Activated CD8-positive, alpha-beta T cell treated with anti-CD3 and anti-CD28 coated beads for 36 hours (primary cell): Measurements from ENCODE around the gene C2orf76. TPM values are rescaled to one million over a fixed set of nuclear protein-coding genes. Genes with fewer than 3 reads are reported as not detected.

ENCODE experiments used
- ATAC-seq: fragments of 200-7000 bp; cut with Tn5 transposase; one replicate; pipeline ENCODE4 v1.10.0; 2021; ENCODE audit warnings: mild to moderate bottlenecking, moderate library complexity
- CTCF ChIA-PET: fragments of 350-600 bp; sonication (Branson Sonifier 250); formaldehyde crosslinking; loops from one replicate; lab custom pipeline; 2021; ENCODE audit warnings: antibody characterized with exemption; lab: Charles Lee
- POLR2A ChIA-PET: fragments of 350-600 bp; sonication (Branson Sonifier 250); formaldehyde crosslinking; loops from one replicate; lab custom pipeline; 2021; ENCODE audit warnings: antibody characterized with exemption; lab: Charles Lee
- DNase-seq: peaks from one replicate; pipeline ENCODE4 v3.0.0-alpha.2; 2020
- H3K27ac Mint-ChIP-seq: one replicate; pipeline ENCODE4 v1.8.0; 2021; ENCODE audit warnings: mild to moderate bottlenecking, mixed read lengths
- H3K27me3 Mint-ChIP-seq: one replicate; pipeline ENCODE4 v1.8.0; 2021; ENCODE audit warnings: mixed read lengths
- H3K36me3 Mint-ChIP-seq: one replicate; pipeline ENCODE4 v1.8.0; 2021; ENCODE audit warnings: low read depth, mixed read lengths
- H3K4me1 Mint-ChIP-seq: one replicate; pipeline ENCODE4 v1.8.0; 2021; ENCODE audit warnings: low read depth, mixed read lengths
- H3K4me3 Mint-ChIP-seq: one replicate; pipeline ENCODE4 v1.8.0; 2021; ENCODE audit warnings: mild to moderate bottlenecking, moderate library complexity, mixed read lengths
- H3K9me3 Mint-ChIP-seq: one replicate; pipeline ENCODE4 v1.8.0; 2021; ENCODE audit warnings: mixed read lengths
- CTCF ChIP-seq: fragments of 200-600 bp; IDR thresholded peaks from one replicate; pipeline ENCODE4 v1.8.0; 2022; ENCODE audit warnings: antibody characterized with exemption, mild to moderate bottlenecking
- intact Hi-C: fragments of 100-400 bp; cut with micrococcal nuclease; formaldehyde crosslinking; loops from one replicate; pipeline ENCODE4 v1.10.0; 2022
- total RNA-seq, 2 experiments: library from RNA; stranded (reverse); gene quantifications; one replicate each; pipeline ENCODE4 v1.2.3, GENCODE V29; 2021

The C2orf76 gene
- total RNA-seq, 2 experiments from 2014 or later, result 9.6 to 11.5 TPM

- H3K27me3 Mint-ChIP-seq, result no peaks in the 10 kb centered on the region
- peaks cover 4% of the 10 kb centered on the region for H3K36me3 Mint-ChIP-seq
- DNase-seq (no peak), ATAC-seq (no peak)
- CTCF ChIA-PET, result no interaction called here
- peaks cover 18% of the 10 kb centered on the region for H3K4me1 Mint-ChIP-seq
- H3K9me3 Mint-ChIP-seq, result no peaks in the 10 kb centered on the region
- TF ChIP-seq CTCF, result no peak
- no peak overlapping the region for H3K4me3 Mint-ChIP-seq
- intact Hi-C loops, result no loop called here
- peak overlapping the region; percentile 6 for H3K27ac Mint-ChIP-seq
- POLR2A ChIA-PET, result no interaction called here
These were observed 28.4 kb downstream of the C2orf76 start for GRCh38 chr2:119338272-119338671.

GRCh38 chr2:119337749-119338148 is 28.9 kb downstream of the C2orf76 start:
- H3K27me3 Mint-ChIP-seq, result no peaks in the 10 kb centered on the region
- DNase-seq (no peak), ATAC-seq (no peak)
- H3K36me3 Mint-ChIP-seq, result peaks cover 4% of the 10 kb centered on the region
- ChIA-PET CTCF (no interaction called here), POLR2A (no interaction called here)
- peaks cover 18% of the 10 kb centered on the region for H3K4me1 Mint-ChIP-seq
- intact Hi-C loops, result no loop called here
- TF ChIP-seq CTCF, result no peak
- no peak overlapping the region for H3K4me3 Mint-ChIP-seq
- H3K9me3 Mint-ChIP-seq, result no peaks in the 10 kb centered on the region
- H3K27ac Mint-ChIP-seq, result no peak overlapping the region

- intact Hi-C loops, result no loop called here
- no peak overlapping the region for H3K4me3 Mint-ChIP-seq
- ATAC-seq (no peak), DNase-seq (no peak)
- ChIA-PET CTCF (no interaction called here), POLR2A (no interaction called here)
- peaks cover 8% of the 10 kb centered on the region for H3K4me1 Mint-ChIP-seq
- H3K27ac Mint-ChIP-seq, result no peak overlapping the region
- no peak for TF ChIP-seq CTCF
- H3K27me3 Mint-ChIP-seq, result no peaks in the 10 kb centered on the region
- no peaks in the 10 kb centered on the region for H3K9me3 Mint-ChIP-seq
- peaks cover 6% of the 10 kb centered on the region for H3K36me3 Mint-ChIP-seq
These were observed 32.8 kb downstream of the C2orf76 start for GRCh38 chr2:119333833-119334232.

- Mint-ChIP-seq H3K27me3 (no peaks in the 10 kb centered on the region), H3K4me1 (peaks cover 3% of the 10 kb centered on the region), H3K4me3 (no peak overlapping the region), H3K27ac (no peak overlapping the region), H3K9me3 (no peaks in the 10 kb centered on the region), H3K36me3 (peaks cover 6% of the 10 kb centered on the region)
- no peak for DNase-seq
- ATAC-seq, result no peak
- ChIA-PET POLR2A (no interaction called here), CTCF (no interaction called here)
- intact Hi-C loops, result no loop called here
- no peak for TF ChIP-seq CTCF
These were observed 33.3 kb downstream of the C2orf76 start for GRCh38 chr2:119333360-119333759.

GRCh38 chr2:119332953-119333352 is 33.7 kb downstream of the C2orf76 start:
- Mint-ChIP-seq H3K27ac (no peak overlapping the region), H3K27me3 (no peaks in the 10 kb centered on the region), H3K36me3 (peaks cover 6% of the 10 kb centered on the region), H3K4me3 (no peak overlapping the region), H3K9me3 (no peaks in the 10 kb centered on the region), H3K4me1 (no peaks in the 10 kb centered on the region)
- ChIA-PET POLR2A (no interaction called here), CTCF (no interaction called here)
- no peak for TF ChIP-seq CTCF
- DNase-seq (no peak), ATAC-seq (no peak)
- intact Hi-C loops, result no loop called here
